MG63 (cell line): ENCODE measurements around the gene FCN1. TPM values are rescaled to one million over a fixed set of nuclear protein-coding genes. Genes with fewer than 3 reads are reported as not detected.
"Not testable (repeated sequence)": the region's sequence is repeated elsewhere in the genome, so short reads cannot be mapped to it uniquely, and the experiment has no call there.

Experiments
- DNase-seq: peaks from one replicate; pipeline ENCODE4 v3.0.0-alpha.2; 2020
- H3K27me3 ChIP-seq: fragments of 250-450 bp; sonication (Bioruptor Pico); 2 replicates; pipeline ENCODE4 v1.5.1; 2020; ENCODE audit warnings: mild to moderate bottlenecking, moderate library complexity
- H3K36me3 ChIP-seq: fragments of 250-450 bp; sonication (Bioruptor Pico); 2 replicates; pipeline ENCODE4 v1.5.1; 2020; ENCODE audit warnings: mild to moderate bottlenecking, moderate library complexity
- H3K4me3 ChIP-seq: fragments of 250-450 bp; sonication (Bioruptor Pico); 2 replicates; pipeline ENCODE4 v1.5.1; 2020; ENCODE audit warnings: mild to moderate bottlenecking, moderate library complexity
- H3K9me3 ChIP-seq: fragments of 250-450 bp; sonication (Bioruptor Pico); 2 replicates; pipeline ENCODE4 v1.5.1; 2020; ENCODE audit warnings: mild to moderate bottlenecking, moderate library complexity
- total RNA-seq: library from RNA; depleted of rRNA; stranded (reverse); fragments of >200 nt; shearing (Covaris generic); gene quantifications from 2 replicates; pipeline ENCODE4 v1.2.3, GENCODE V29; 2014; ENCODE audit warnings: low replicate concordance; rRNA removed

Gene FCN1
- total RNA-seq, 1 experiment from 2014 or later: not detected

- DNase-seq: peak; percentile 91
- no peaks in the 10 kb centered on the region for H3K36me3 ChIP-seq
- H3K4me3 ChIP-seq: no peak overlapping the region
- no peaks in the 10 kb centered on the region for H3K9me3 ChIP-seq
- no peaks in the 10 kb centered on the region for H3K27me3 ChIP-seq
Measured at GRCh38 chr9:134863306-134863902, 54.3 kb downstream of the FCN1 start.

GRCh38 chr9:134861595-134862334 is 55.9 kb downstream of the FCN1 start:
- no peak for DNase-seq
- Histone ChIP-seq H3K4me3 (no peak overlapping the region), H3K9me3 (no peaks in the 10 kb centered on the region), H3K27me3 (no peaks in the 10 kb centered on the region), H3K36me3 (no peaks in the 10 kb centered on the region)

DNA sequence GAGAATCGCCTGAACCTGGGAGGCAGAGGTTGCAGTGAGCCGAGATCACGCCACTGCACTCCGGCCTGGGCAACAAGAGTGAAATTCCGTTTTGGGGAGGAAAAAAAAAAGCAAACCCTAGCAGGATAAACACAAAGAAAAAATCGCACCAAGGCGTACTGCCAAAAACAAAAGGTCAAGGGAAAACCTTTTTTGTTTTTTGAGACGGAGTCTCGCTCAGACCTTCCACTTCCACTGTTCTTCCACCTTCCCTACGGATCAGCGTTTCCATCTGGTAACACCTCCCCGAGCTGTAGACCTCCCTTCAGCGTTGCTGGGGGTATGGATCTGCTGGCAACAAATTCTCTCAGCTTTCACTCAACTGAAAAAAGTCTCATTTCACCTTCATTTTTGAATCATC is 57.2 kb downstream of the FCN1 start:
- no peaks in the 10 kb centered on the region for H3K9me3 ChIP-seq
- no peaks in the 10 kb centered on the region for H3K27me3 ChIP-seq
- no peak for DNase-seq
- no peaks in the 10 kb centered on the region for H3K36me3 ChIP-seq
- no peak overlapping the region for H3K4me3 ChIP-seq

DNA sequence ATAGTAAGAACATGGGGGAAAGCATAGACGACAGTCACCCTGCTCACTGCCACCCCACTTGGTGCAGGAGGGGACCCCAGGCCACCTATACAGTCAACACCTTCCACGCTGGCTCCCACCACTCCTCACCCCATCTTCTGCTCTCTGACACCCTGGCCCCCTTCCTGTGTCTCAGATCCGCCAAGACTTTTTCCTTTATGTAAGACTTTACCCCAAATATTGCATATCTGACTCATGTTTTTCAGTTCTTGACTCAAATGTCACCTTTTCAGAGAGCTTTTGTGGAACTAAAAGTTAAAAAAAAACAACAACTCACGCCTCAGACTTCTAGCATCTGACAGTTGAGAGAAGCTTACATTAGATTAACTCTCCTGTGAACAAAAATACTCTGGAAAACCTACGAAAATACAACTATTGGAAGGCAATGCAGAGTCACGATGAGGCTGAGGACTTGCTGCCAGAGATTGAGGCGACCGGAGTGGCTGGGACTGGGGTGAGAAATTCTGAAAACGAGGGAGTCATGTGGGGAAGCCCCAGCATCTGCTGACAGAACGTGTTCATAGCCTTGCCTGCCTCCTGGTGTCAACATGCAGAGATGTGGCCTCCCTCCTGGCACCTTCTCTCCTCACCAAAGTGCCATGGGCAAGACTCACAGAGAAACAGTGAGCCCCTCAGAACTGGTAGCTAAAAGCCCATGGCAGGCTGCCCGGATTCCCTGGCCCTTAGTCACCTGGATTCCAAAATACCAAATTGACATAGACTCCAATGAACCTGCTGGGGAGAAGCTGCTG is 59.5 kb downstream of the FCN1 start:
- Histone ChIP-seq H3K4me3 (no peak overlapping the region), H3K9me3 (no peaks in the 10 kb centered on the region), H3K27me3 (no peaks in the 10 kb centered on the region), H3K36me3 (no peaks in the 10 kb centered on the region)
- peak; percentile 82 for DNase-seq

DNA sequence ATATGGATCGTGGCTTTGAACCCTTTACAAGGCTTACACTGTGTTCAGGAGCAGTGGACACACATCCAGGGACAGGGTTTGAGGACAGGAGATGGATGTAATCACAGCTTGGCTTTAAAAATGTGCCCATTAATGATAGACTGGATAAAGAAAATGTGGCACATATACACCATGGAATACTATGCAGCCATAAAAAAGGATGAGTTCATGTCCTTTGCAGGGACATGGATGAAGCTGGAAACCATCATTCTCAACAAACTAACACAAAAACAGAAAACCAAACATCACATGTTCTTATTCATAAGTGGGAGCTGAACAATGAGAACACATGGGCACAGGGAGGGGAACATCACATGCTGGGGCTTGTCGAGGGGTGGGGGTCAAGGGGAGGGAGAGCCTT is 60.3 kb downstream of the FCN1 start:
- DNase-seq, H3K9me3 ChIP-seq, H3K27me3 ChIP-seq, H3K4me3 ChIP-seq, H3K36me3 ChIP-seq: not testable (repeated sequence)

DNA sequence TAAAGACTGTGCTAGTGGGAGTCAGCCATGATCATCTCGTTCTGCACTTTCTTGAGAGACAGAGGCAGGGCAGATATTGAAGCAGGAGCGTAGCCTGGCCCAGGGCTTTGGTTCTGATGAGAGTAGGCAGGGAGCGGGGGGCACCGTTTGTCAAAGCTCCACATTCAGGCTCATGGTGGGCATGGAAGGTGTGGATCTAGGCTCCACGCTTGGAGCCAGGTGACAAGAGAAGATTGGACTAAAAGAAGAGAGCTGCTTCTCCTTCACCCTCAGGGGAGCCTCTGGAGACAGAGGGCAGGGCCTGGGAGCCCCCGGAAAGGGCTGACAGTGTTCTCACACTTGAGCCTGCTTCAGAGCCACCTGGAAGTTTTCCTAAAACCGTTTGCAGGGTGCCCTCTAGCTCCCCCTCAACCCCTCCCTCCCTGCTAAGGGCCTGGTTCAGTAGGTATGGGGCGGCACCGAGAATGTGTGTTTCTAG is 61.8 kb downstream of the FCN1 start:
- H3K4me3 ChIP-seq: no peak overlapping the region
- H3K36me3 ChIP-seq: no peaks in the 10 kb centered on the region
- H3K27me3 ChIP-seq: no peaks in the 10 kb centered on the region
- H3K9me3 ChIP-seq: no peaks in the 10 kb centered on the region
- no peak for DNase-seq

Other genes with a start within 250 kb of the FCN1 start
- gene FCN2, start 37.1 kb downstream of the FCN1 start, total RNA-seq: not detected in 2 replicates
- gene OLFM1, start 169.8 kb upstream of the FCN1 start, total RNA-seq: 37.1 and 47.3 TPM in 2 replicates